Activated CD8-positive, alpha-beta memory T cell treated with anti-CD3 and anti-CD28 coated beads, Interleukin-2, amount 50 U/mL, for 24 hours (primary cell): ENCODE data around the gene NPBWR2.

Experiments
- DNase-seq: peaks from one replicate; pipeline ENCODE4 v3.0.0-alpha.2; 2020; ENCODE audit errors: extremely low read depth

Gene NPBWR2

GRCh38 chr20:64116541-64117431, 9.4 kb upstream of the NPBWR2 start:
- no peak for DNase-seq

DNA sequence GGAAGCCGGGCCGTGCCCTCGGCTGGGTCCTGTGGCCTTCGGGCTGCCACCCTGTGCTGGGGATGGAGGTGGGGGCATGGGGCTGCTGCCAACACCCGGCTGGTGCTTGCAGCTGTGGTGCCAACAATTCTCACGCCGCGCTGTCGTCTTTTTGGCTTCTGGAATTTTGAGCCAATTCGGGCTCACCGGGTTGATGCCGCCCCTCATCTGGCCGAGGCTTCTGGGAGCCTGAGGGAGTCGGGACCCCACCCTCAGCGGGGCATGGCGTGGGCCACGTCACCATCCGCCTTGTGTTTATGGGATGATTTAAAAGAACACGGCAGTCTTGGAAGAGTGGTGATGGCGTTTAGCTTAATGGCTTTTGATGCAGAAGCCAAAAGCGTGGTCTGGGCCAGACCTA, 8.7 kb upstream of the NPBWR2 start:
- DNase-seq: no peak

- DNase-seq: no peak
These were observed 8.0 kb upstream of the NPBWR2 start for GRCh38 chr20:64115171-64115911.

- DNase-seq: no peak
These were observed 7.1 kb upstream of the NPBWR2 start for GRCh38 chr20:64114356-64114971.

- no peak for DNase-seq
These were observed 6.5 kb upstream of the NPBWR2 start for GRCh38 chr20:64113796-64114355.

DNA sequence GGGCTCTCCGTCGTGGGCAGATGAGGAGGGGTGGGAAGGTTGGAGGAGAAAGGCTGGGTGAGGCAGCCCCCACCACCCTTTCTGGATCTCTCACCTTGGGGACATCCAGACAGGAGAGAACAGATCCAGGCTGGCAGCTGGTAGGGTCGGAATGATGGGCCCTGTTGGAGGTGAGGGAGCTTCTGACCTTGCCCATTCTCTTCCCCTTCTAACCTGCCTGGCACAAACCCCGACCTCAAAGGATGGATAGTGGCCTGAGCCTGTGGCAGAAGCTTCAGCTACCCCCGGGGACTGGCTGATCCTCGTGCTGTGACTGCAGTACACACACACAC, 6.0 kb upstream of the NPBWR2 start:
- no peak for DNase-seq

DNA sequence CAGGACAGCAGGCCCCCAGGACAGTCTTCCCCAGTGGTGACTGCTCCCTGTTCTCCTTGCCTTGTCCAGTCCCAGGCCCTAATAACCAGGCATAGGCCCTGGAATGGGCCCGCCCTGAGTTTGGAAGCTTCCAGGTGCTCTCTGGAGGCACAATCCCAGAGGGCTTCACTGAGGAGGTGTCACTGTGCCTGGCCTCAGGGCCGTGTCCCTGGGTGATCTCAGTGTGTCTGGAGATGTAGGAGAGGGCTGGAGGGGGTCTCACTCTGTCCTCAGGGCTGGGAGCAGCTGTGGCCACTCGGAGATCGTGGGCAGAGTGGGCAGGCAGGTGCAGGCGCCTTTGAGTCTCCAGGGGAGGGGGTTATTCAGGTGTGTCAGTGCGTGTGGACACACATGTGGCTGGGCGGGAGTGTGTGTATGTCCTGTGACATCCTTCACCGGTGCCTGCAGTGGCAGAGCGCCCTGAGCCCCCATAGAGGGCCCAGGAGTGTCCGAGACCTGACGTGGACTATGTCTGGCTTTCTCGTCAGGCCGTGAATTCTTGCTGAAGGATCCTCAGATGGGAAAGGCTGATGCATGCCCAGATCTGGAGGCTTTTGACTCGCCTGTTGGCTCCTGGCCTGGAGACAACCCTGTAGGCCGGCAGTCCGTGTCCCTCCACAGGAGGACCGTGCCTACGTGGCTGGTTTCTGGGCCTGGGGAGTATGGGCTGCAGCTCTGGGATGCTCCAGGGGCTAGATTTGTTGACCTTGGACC, 5.5 kb upstream of the NPBWR2 start:
- DNase-seq: no peak

DNA sequence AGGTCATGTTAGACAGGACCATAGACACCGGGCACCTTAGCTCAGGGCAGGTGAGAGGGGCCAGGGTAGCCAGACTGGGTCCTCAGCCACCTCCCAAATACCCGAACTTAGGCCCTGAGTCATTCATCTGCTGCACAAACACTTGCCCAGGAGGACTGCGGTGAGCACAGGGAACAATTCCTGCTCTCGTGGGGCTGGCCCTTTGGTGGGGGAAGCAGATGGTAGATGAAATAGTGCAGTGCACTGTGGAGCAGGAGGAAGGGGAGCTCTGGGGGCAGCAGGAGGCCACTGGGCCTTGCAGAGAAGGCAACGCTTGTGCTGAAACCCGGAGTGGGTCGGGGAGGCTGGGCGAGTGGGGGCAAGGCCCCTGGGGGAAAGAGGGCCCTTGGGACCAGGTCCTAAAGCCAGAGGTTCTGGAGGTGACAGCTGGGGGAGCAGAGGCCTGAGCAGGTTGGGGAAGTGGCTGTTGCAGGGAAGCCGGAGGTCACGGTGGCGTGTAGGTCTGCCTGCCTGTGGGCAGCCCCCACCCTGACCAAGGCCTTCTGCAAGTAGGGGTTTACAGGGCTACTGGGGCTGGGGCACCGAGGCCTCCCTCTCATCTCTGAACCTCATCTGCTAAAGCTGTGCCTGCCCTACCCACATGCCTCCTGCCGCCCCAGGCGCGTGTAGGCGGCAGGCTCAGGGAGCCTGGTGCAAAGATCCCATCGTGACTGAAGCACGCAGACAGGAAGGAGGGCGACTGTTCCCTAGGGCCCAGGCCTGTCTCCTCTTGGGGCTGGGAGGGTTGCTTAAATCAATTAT, 4.7 kb upstream of the NPBWR2 start:
- DNase-seq: no peak

DNA sequence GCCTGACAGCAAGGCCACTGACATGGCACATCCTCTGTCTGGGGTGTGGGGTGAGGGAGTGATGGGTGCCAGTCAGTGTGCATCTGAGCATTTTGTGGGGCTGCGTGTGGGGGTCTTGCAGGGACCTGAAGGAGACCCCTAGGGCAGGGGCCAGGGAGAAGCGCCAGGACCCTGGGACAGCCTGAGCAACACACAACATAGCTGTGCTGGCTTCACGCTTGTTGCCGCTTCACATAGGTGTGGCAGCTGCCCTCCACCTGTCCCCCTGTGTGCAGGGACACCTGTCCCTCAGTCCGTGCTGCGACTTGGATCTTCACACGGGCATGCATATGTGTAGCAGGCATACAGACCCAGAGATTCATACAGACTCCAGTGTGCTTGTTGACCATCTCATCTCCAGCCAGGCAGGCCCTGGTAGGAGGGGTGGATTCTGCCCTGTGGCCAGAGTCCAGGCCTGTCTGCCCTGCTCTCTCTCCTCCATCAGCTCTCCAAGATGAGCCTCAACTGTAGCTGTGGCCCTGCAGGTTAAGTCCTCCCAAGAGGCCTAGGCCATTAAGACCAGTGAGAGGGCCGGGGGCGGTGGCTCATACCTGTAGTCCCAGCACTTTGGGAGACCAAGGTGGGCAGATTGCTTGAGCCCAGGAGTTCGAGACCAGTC, 3.2 kb upstream of the NPBWR2 start:
- DNase-seq: no peak

- no peak for DNase-seq
These were observed 2.5 kb upstream of the NPBWR2 start for GRCh38 chr20:64109831-64110391.

DNA sequence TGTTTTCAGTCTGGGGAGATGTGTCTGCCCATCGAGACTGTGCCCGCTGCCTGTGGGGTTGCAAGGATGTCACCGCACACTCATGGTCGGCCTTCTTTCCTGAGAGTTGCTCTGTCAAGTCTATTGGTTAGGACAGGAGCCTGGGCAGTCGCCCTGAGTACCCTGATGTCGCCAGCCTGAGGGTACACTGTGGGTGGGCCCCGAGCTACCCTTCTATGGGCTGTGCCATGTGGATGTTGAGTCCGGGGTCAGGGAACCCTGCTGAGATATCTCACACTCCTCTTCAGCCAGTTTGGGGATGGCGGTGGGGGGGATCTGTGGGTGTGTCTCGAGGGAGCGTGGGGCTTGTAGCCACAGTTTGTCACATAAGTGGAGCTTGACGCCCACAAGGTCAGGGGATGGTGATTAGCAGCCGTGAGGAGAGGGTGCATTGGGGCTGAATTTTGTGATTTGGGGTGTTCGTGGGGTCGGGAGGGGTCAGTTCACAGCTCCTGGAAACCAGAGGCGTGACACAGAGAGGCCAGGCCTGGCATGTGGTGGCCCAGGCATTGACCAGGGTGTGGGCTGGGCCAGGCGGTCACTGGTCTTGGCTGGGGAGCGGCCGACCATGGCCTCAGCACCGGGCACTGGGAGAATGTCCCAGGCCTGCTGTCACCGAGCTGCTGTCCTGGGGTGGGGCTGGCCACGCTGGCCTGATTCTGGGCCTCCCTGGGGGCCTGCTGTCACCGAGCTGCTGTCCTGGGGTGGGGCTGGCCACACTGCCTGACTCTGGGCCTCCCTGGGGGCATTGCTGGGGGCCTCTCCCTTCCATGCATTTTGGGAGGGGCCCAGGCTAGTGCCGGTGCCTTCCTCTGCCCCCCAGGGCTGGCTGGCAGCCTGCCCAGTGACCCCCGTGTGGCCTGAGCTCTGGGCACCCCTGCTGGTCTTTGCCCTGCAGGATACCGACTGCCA, 1.6 kb upstream of the NPBWR2 start:
- no peak for DNase-seq

- DNase-seq: no peak
These were observed 532 bp upstream of the NPBWR2 start for GRCh38 chr20:64107736-64108457.

DNA sequence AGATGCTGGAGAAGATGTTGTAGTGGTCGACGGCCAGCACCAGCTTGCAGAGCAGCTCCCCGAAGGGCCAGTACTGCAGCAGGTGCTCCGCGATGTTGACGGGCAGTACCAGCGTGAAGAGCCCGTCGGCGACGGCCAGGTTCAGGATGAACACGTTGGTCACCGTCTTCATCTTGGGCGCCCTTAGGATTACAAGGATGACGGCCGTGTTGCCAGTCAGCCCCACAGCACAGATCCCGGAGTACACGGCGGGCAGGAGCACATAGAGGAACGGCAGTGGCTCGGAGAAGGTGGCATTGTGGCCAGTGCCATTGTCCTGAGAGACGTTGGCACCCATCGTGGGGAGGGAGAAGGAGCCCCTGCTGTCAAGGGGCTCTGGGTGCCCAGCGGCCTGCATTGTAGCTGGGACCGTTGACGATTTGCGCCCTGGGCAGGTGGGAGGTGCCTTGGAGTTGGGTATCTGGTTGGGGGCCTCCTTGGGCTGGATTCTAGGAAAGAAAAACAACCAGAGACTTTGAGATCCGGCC, 867 bp downstream of the NPBWR2 start:
- DNase-seq: no peak

GRCh38 chr20:64105846-64106434, 1.4 kb downstream of the NPBWR2 start:
- DNase-seq: no peak

- no peak for DNase-seq
These were observed 2.5 kb downstream of the NPBWR2 start for GRCh38 chr20:64104667-64105451.

- no peak for DNase-seq
These were observed 3.3 kb downstream of the NPBWR2 start for GRCh38 chr20:64103871-64104666.
